LNCaP clone FGC (cell line): ENCODE data around the gene CDC42.

Experiments used
- DNase-seq: peaks from one replicate; pipeline ENCODE4 v3.0.0-alpha.2; 2011; ENCODE audit warnings: low read depth
- H3K4me3 ChIP-seq: 2 replicates; pipeline ENCODE4 v1.5.1; 2011; ENCODE audit warnings: mild to moderate bottlenecking, low read depth, low read length, control low read depth
- CTCF ChIP-seq: IDR thresholded peaks from 2 replicates; pipeline ENCODE4 v1.5.1; 2012; ENCODE audit warnings: mild to moderate bottlenecking; ENCODE audit not compliant: control insufficient read depth, insufficient read depth; ENCODE audit errors: extremely low read depth

CDC42 gene

GRCh38 chr1:22064751-22065402 is 12.4 kb downstream of the CDC42 start:
- H3K4me3 ChIP-seq, result no peak overlapping the region
- DNase-seq, result no peak
- TF ChIP-seq CTCF, result no peak

- TF ChIP-seq CTCF, result no peak
- H3K4me3 ChIP-seq, result no peak overlapping the region
- DNase-seq, result no peak
Observed at GRCh38 chr1:22071511-22071910, 19.0 kb downstream of the CDC42 start.

DNA sequence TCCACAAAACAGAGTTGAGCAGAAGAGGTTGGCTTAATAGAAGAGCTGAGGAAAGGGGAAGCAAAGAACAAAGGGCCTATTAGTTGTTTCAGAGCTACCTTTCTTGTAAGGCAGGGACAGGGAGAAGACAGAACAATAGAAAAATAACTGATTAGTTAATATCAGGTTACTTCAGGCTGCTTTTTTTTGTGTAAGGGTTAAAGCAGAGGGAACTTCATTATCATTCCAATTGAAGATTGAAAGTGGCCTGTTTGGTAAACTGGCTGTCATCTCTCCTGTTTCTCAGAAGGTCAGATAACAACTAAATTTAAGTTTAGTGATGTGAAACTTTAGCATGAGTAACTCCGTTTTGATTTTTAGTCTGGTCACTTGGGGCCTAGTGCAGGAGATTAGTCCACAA is 22.3 kb downstream of the CDC42 start:
- no peak for DNase-seq
- no peak for TF ChIP-seq CTCF
- no peak overlapping the region for H3K4me3 ChIP-seq

DNA sequence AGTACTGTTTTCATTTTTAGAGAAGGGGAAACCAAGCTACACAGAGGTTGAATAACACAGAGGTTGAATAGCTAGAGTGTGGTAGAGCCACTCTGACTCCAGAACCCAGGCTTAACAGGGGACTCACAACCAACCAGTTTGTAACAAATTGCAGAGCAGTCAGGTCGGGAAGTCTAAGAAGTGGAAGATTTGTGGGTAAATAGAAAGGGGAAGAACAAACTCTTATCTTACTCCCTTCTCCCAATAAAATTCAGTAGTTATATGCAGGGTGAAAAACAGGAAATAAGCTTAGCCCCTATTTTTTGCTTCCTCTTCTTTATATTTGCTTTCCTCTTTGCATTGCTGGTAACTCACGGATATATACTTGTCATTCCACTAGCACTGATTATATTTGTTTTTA is 23.2 kb downstream of the CDC42 start:
- no peak for TF ChIP-seq CTCF
- peak; percentile 28 for DNase-seq
- H3K4me3 ChIP-seq, result no peak overlapping the region

DNA sequence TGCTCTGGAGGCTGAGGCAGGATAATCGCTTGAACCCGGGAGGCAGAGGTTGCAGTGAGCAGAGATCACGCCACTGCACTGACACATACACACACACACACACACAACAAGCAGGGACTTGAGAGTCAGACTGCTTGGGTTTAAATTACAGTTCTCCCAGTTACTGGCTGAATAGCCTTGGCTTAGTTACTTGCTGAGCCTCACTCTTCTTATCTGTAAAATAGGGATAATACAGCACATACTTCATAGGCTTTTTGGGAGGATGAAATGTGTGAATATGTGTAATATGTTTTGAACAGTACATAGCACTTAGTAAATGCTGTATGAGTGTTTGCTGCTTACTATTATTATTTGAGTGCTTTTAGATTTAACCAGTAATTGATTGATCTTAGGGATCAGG is 23.8 kb downstream of the CDC42 start:
- TF ChIP-seq CTCF, result no peak
- no peak for DNase-seq
- H3K4me3 ChIP-seq, result no peak overlapping the region

- TF ChIP-seq CTCF, result no peak
- no peak for DNase-seq
- no peak overlapping the region for H3K4me3 ChIP-seq
Observed at GRCh38 chr1:22077728-22078127, 25.2 kb downstream of the CDC42 start.

DNA sequence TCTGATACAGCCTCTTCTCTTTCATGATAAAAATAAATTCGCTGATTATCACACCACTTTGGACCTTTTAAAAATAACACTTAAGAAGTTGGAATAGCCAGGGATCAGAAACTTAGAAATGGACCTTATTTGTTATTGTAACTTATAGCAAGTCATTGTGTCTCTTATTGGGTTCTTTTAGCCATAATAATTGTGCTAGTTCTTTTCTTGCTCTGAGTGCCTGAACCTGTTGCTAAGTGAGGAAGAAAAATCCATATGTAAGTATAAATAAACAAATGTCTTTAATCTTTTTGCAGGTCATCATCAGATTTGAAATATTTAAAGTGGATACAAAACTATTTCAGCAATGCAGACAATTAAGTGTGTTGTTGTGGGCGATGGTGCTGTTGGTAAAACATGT is 25.6 kb downstream of the CDC42 start:
- DNase-seq, result no peak
- no peak overlapping the region for H3K4me3 ChIP-seq
- TF ChIP-seq CTCF, result no peak
